ENCODE measurements around the gene ASB16. TPM values are rescaled to one million over a fixed set of nuclear protein-coding genes. Genes with fewer than 3 reads are reported as not detected.
"Not testable (repeated sequence)": the region's sequence is repeated elsewhere in the genome, so short reads cannot be mapped to it uniquely, and the experiment has no call there.

ASB16 gene
- total RNA-seq, 1 experiment from 2014 or later, result not detected

- DNase-seq (ENCODE audit: low read depth), result no peak
These were observed 23.8 kb upstream of the ASB16 start for GRCh38 chr17:44146375-44147346.

DNA sequence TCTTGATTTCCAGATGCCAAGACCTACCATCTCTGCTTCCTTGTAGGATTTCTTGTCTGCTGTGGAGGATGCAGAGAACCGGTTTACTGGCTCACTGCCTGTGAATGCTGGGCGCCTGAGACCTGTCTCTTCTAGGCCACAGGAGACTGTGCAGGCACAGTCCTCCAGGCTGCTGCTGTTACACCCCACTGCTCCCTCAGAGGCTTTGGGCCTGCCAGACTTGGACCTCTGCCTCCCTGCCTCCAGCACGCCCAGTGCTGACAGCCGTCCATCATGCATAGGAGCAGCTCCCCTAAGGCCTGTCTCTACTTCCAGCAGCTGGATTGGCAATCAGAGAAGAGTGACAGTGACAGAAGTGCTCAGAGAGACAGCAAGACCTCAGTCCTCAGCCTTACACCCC, 22.7 kb upstream of the ASB16 start:
- DNase-seq (ENCODE audit: low read depth), result no peak

- not testable (repeated sequence) for DNase-seq (ENCODE audit: low read depth)
These were observed 21.4 kb upstream of the ASB16 start for GRCh38 chr17:44149066-44149465.

- no peak for DNase-seq (ENCODE audit: low read depth)
These were observed 20.7 kb upstream of the ASB16 start for GRCh38 chr17:44149750-44150329.

GRCh38 chr17:44152875-44153274, 17.6 kb upstream of the ASB16 start:
- no peak for DNase-seq (ENCODE audit: low read depth)

GRCh38 chr17:44155488-44155887, 15.0 kb upstream of the ASB16 start:
- DNase-seq (ENCODE audit: low read depth), result no peak

GRCh38 chr17:44159519-44160210, 10.8 kb upstream of the ASB16 start:
- peak; percentile 22 for DNase-seq (ENCODE audit: low read depth)

DNA sequence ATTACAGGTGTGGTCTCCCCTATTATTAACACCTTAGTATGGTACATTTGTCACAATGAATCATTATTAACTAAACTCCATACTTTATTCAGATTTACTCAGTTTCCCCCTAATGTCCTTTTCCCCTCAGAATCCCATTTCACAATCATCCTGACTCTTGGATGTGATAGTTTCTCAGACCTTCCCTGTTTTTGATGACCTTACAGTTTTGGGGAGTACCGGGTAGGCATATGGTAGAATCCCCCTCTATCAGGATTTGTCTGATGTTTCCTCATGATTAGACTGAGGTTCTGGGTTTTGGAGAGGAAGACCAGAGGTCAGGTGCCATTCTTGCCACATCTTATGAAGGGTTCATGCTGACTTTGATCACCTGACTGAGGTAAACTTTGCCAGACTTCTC, 6.0 kb upstream of the ASB16 start:
- DNase-seq (ENCODE audit: low read depth), result no peak

DNA sequence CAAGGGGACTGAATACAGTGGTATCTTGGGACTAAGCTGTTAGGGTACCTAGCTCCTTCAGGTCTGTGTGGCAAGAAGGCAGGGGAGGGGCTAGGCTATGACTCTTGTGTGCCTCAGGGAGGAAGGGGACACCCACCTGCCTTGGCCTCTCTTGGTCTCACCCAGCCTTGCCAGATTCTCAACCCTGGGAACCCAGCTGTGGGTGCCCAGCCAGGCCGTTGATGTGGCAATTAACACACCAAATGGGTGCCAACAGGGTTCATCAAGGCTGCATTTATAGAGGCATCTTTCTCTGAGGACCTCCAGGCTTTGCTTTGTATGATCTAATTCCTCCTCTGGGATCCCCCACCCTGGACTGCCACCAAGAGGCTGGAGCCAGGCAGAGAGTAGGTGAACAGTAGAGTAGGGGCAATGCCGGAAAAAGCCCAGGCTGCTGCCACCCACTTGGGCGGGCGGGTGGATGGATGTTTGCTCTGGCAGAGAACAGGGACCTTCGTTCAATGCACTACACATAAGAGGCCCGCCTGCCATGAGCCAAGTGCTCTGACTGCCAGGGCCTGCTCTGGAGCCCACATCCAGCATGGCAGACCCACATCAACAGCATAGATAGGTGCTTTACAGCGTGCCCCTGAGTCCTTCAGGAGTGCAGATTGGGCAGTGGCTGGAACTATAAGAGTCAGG, 3.2 kb upstream of the ASB16 start:
- no peak for DNase-seq (ENCODE audit: low read depth)

DNA sequence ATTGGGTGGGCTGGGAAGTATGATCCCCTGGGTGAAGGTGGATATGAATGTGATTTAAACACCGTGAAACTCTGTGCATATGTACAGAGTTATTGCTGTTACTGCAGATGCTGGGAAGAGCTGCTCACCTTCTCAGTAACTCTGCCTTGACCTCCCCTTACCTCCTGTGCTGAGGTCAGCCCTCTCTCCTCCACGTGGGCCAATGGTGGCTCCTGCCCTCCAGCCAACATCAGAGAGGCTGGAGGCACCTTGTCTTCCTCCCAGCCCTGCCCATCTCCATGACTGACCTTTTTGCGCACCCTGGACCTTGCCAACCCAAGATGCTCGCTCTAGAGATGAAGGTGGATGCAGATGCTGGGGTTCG, 387 bp upstream of the ASB16 start:
- DNase-seq (ENCODE audit: low read depth), result no peak

DNA sequence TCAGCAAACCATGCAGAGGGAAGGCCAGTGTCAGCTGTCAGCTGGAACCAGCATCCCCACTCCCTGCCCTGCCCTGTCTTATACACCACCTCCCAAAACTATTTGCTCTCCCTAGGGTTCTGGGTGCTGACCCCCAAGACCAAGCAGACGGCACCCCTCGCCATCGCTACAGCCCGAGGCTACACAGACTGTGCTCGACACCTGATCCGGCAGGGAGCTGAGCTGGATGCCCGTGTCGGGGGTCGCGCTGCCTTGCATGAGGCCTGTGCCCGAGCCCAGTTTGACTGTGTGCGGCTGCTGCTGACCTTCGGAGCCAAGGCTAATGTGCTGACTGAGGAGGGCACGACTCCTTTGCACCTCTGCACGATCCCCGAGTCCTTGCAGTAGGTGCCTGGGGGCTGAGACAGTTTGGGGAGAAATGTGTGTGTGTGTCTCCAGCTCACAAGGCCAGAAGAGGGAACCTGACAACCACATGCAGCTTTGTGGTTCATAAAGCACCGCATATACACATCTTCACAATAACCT, 1.5 kb downstream of the ASB16 start:
- no peak for DNase-seq (ENCODE audit: low read depth)

GRCh38 chr17:44174427-44174826, 3.9 kb downstream of the ASB16 start:
- DNase-seq (ENCODE audit: low read depth), result no peak

GRCh38 chr17:44176257-44176656, 5.8 kb downstream of the ASB16 start:
- no peak for DNase-seq (ENCODE audit: low read depth)

- DNase-seq (ENCODE audit: low read depth), result no peak
These were observed 6.4 kb downstream of the ASB16 start for GRCh38 chr17:44176671-44177501.

DNA sequence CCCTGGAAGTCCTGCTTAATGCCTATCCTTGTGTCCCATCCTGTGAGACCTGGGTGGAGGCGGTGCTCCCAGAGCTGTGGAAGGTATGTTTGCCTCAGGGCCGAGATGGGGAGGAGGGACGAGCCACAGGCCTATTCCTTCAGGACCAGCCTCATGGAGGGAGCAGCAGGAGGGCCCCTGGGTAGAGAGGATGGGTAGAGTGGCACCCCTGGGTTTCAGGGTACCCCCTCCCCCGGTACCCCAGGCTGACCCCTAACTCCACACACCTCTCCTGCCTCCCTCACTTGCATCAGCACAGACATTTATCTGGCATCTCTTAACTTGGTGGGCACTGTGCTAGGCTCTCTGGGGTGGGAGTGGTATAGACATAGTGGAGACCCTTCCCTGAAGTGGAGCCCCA, 7.1 kb downstream of the ASB16 start:
- no peak for DNase-seq (ENCODE audit: low read depth)

GRCh38 chr17:44178133-44178532, 7.6 kb downstream of the ASB16 start:
- DNase-seq (ENCODE audit: low read depth), result no peak

DNA sequence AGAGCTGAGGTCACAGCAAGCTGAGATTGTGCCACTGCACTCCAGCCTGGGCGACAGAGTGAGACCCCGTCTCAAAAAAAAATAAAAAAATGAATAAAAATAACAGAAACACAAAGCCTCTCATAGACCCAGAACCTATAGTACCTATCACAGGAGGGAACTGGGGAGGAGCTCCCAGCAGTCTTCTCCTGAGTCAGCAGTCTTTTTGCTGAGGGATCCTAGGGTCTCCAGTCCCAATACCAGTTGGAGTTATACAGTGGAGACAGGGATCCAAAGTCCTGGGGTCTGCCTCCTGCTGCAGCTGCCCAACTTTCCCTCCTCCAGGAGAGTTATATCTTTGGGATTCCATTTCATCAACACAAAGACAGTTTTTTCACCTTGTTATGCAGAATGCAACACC, 12.5 kb downstream of the ASB16 start:
- DNase-seq (ENCODE audit: low read depth), result no peak

DNA sequence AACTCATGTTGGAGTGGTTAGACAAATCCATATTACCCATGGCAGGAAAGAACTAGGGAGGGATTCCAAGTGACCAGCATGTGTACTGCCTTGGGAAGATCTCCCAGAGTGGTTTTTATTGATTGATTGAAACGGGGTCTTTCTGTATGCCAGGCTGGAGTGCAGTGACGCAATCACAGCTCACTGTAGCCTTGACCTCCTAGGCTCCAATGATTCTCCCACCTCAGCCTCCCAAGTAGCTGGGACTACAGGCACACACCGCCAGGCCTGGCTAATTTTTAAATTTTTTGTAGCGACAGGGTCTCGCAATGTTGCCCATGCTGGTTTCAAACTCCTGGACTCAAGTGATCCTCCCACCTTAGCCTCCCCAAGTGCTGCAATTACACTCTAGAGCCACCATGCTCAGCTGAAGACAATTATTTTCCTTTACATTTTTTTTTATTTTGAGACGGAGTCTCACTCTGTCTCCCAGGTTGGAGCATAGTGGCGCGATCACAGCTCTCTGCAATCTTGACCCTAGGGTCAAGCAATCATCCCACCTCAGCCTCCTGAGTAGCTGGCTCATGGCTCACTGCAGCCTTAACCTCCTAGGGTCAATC, 13.8 kb downstream of the ASB16 start:
- DNase-seq (ENCODE audit: low read depth), result no peak

- DNase-seq (ENCODE audit: low read depth), result peak; percentile 97
These were observed 16.0 kb downstream of the ASB16 start, which contains the start of gene TMUB2 for GRCh38 chr17:44186307-44187130. TMUB2 (plus strand) TSS chr17:44186972; CDS start chr17:44187709, 737 bp downstream.
